Stimulated activated naive CD8-positive, alpha-beta T cell treated with anti-CD3 and anti-CD28 coated beads, Interleukin-15, Interleukin-2, amounts not matched to agents 100 U/mL and 50 U/mL, for 24 hours (primary cell): ENCODE results near the gene CDH26.

Experiments
- ATAC-seq: fragments of 150-1000 bp; cut with Tn5 transposase; one replicate; pipeline ENCODE4 v1.10.0; 2021
- DNase-seq: peaks from one replicate; pipeline ENCODE4 v3.0.0; 2021

Gene CDH26

DNA sequence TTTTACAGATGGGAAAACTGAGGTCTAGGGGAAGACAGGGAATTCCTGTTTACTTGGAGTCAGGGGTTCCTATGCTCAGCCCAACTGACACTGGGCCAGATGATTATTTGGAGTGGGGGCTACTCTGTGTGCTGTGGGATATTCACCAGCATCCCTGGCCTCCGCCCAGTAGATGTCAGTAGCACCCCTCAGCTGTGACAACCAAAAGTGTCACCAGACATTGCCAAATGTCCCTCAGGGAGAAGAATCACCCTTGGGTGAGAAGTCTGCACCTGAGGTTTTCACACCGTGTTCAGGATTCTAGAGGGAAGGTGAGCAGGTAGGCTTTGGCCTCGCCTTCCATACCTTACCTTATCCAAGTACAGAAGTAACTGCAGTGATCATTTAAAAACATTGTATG lies 27.6 kb downstream of the CDH26 start:
- DNase-seq (no peak), ATAC-seq (no peak)

DNA sequence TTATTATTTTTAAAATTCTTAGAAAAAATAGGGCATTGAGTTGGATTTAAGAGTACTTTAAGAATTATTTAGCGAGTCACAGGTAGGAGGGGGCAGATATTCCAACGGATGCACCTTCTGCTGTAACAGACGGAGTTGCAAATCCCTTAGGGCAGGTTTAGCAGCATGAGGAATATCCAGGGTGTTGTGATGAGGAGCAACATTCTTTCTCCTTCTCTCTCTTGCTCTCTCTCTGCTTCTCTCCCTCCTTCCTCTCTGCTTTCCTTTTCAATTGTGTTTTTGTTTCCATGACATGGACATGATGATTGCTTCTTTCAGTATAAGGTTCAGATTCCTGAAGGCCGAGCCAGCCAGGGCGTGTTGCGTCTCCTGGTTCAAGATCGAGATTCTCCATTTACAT lies 28.9 kb downstream of the CDH26 start:
- ATAC-seq (no peak), DNase-seq (no peak)

DNA sequence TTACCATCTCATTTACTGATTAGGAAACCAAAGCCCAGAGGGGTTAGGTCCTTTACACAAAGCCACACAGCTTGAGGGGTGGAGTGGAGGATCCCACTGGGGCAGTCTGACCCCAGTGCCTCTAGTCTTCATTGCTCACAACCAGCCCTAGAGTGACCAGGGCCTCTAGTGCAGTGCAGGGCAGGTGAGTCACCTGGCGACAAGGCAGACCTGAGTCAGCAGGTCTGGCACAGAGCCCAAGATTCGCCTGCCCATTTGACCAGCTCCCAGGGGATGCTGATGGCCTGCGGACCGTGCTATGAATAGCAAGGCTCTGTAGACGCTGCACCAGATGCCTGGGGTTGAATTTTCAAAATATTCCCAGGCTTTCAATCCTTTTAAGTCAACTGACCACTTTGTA lies 29.9 kb downstream of the CDH26 start:
- ATAC-seq (no peak), DNase-seq (no peak)

DNA sequence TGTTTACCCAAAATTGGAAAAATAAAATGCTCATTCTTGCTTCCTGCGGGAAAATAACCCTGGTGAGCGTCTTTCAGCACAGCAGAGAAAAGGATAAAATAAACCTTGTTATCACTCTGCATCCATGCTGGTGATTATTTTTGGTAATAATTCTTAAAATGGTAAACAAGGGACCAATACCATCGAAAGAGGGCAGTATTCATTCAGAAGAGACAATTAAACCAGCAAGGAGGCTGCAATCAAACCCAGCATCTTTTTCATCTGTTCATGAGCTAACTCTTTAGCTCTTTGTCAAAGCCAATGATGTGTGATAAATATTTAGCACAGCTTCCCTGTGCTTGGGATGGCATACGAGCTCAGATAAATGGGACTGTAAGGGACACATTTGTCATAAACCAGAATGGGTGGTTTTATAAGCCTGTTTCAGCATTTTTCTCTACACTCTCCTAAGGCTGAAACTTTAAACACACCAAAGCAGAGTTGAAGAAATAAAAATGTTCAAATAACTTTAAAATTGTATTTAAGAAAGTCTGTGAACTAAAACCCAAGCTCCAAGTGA lies 34.4 kb downstream of the CDH26 start:
- DNase-seq, result no peak
- no peak for ATAC-seq

DNA sequence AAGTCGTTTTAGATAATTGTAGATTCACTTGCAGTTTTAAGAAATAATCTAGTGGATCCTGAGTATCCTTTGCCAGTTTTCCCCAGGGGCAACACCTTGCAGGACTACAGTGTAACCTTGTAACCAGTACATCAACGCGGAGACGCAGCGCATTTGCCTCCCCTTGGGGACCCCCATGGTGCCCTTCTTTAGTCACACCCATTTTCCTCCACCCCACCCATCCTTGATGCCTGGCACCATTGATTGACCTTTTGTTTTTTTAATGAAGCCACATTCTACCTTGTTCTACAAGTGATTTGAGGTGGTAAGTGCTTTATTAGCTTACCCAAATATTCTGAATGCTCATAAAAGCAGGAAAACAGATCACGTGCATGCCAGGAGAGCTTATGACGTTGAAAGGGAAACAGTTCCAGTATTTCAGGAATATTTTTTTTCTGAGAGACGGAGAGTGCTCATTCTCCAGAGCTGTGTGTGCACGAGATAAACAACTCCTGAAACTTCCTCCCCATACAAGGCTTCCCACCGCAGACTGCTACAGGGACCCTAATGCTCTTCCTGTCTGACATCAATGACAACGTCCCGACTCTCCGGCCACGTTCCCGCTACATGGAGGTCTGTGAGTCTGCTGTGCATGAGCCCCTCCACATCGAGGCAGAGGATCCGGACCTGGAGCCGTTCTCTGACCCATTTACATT lies 35.7 kb downstream of the CDH26 start:
- no peak for ATAC-seq
- no peak for DNase-seq

DNA sequence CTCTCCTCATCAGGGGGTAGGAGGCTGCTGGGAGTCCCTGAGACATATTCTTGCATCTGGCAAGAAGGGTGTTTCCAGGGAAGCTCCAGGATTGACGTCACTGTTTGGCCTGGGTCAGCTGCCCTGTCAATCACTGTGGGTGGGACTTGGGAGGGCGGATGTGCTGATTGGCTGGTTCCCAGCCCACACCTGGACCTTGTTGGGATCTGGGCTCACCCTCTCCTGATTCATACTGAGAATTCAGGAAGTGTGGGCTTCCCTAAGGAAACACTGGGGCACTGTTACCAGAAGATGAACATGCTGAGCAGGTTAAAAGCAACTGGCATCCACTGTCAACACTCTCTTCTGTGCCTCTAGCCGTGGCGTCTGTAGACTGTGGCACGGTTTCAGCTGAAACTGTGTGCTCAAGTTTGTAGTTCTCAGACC lies 36.5 kb downstream of the CDH26 start:
- DNase-seq (no peak), ATAC-seq (no peak)

DNA sequence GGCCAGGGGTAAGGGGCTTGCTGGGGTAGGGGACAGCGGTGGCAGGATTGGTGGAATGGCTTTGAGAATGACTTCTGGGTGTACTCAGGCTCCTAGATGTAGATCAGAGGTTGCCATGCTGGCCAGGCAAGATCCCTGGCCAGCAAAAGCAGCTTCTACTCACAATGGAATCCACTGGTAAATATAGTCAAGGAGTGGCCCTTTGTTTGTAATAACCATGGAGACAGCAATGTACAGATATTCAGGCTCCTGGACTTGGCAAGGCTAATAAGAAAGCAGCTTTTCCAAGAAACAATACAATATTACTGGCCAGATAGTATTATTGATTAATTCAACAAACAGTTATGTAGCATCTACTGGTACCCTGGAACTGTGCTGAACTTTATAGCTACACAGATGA lies 37.9 kb downstream of the CDH26 start:
- DNase-seq (no peak), ATAC-seq (no peak)

DNA sequence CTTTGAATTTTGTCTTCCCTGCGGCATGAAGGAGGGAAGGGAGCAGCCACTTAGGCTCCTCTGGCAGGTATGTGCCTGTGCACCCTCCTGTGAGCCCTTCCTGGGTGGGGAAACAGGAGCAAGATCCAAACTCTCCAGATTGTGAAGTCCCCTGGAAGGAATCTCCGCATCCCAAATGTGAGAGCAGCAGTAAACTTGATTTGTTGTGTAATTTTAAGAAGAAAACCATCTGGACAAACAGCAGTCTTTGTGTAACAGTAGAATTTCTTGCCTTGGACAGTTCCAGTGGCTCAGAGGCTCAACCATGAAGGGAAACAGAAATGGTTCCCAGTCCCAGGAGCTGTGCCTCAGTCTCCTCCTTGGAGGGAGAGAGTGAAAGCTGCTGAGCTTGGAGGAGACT lies 39.7 kb downstream of the CDH26 start:
- ATAC-seq (no peak), DNase-seq (no peak)

DNA sequence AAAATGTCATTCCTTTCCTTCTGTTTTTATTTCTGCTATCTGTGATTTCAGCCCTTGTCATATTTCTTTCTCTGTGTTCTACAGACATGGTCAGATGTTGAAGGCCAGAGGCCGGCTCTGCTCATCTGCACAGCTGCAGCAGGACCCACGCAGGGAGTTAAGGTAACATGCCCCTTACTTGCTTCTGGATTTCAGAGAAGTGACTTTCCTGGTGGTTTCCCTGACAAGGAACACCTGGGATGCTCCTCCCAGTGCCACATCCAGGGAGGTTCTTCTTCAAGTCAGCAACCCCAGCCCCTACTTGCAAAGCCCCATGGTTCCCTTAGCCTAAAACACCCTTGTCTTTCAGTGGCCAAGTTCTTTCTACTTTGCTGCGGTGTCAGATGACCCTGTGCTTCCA lies 41.3 kb downstream of the CDH26 start:
- no peak for DNase-seq
- no peak for ATAC-seq

DNA sequence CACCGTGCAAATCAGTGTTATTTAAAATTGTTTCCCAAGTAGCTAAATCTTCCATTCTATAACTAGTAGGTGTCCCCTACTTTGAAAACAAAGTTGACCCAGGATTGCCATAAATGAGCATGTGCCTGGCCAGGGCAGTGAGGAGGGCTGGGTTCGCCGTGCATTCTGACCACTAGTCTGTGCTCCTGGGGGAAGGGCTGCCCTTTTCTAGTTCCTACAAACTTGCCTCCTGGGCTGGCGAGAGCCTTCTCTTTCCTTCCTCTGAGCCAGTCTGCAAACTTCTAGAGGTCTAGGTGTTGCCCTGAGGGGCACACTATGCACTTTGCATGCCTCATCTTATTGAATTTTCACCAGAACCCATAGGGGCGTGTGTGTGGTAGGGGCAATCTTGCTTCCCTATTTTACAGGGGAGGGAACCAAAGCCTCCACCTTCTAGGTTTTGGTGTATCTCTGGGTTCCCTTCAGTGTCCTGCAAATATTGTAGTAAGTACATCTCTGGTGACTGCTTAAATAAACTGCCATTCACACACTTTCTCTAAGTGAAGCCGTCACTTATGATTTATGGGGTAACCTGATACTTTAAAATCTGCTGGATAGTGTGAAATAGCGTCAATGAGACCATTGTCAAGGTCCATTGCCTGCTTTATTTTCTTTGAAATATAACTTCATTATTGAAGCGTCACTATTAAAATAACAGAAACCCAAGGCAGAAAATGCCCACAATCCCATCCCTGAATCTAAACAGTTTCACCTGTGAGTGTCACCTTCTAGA lies 42.2 kb downstream of the CDH26 start:
- DNase-seq (no peak), ATAC-seq (no peak)

DNA sequence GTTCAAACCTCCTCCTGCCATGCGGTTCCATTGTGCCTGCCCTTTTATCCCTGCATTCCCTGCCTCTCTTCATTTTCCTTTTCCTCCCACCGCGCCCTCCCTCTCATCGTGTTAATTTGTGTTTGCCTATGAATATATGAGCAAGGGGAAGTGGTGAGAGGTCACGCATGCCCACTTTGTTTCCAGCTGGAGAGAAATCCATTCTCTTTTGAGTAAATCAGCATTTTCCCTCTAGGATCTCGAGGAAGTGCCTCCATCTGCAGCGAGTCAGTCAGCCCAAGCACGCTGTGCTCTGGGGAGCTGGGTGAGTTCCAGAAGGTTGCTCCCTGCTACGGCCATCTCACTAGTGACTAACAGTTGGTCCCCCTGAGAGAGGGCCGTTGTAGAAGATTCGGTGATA lies 42.9 kb downstream of the CDH26 start:
- DNase-seq, result no peak
- ATAC-seq, result no peak

DNA sequence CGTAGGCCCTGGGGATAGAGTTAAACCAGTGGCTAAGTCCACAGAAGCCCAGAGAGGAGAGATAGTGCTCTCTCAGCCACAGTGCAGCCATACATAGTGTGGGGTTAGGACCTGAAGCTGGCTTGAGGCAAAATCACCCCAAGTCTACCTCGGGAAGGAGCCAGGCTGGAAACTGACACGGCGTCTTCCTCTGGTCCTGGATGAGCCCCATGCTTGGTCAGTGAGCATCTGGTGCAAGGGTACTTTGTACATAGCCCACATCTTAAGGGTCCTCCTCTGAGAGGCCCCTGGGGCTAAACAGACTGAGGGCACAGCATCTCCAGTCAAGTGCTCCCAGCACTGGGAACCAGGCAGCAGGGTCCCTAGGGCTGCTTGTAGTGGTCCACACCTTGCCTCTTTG lies 45.6 kb downstream of the CDH26 start:
- no peak for ATAC-seq
- no peak for DNase-seq

DNA sequence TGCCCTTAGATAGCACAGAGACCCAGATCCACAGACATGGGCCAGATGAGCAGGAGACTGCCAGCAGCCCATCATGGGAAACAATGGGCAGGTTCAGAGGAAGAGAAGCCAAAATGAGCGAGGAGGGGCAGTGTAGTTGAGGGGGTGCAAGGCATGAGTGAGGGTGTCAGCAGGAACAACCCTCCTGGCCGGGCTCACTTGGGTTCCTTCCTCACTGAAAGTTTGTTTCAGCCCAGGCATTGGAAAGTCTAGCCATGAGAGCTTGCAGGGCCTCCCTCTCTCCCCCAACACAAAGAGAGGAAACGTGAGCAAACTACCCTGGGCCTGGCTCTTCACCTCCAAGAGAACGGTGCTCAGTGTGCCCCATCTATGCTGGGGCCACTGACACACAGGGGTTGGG lies 48.0 kb downstream of the CDH26 start:
- DNase-seq (no peak), ATAC-seq (no peak)

DNA sequence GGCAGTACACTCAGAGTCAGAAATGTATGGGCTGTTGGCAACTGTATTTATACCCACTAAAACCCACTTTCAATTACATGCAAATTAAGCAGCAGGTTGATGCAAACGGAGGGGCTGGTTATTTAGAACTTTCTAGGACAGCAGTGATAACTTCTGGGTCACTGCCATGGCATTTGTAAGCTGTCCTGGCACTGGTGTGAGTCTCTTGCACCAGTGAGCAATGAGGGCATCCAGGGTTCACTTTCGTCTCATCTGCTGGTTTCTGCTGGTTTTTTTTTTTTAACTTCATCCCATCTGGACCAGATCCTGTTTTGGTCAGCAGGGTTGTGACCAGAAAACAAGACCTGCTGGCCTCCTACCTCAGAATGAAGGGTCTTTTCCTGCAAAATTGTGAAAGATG lies 49.2 kb downstream of the CDH26 start:
- ATAC-seq, result no peak

DNA sequence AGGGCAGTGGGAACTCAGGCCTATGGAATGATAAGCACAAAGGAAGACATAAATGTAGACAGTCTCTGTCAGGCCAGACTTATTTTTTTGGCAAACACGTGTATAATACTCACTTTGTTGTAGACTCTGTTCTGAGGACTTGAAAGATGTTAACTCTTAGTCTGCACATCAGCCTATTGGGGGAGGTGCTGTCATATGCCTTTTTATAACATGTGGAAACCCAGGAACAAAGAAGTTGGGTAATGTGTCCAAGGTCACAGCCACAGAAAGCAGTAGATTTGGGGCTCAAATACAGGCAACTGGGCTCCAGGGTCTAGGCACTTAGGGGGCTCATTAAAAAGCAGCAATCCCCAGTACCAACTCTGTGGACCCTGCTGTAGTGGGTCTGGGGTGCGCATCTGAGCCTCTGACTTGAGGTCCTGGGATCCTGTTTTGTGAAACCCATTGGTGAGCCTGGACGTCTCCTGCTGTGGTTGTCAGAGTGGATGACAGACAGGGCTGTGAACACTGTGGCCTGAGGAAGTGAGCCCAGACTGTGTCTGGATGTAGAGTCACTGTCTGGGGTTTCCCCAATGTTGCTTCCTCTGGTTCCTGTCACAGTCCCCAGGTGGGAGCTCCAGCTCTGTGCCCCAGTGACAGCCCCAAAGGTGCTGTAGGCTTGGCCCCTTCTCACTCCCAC lies 50.0 kb downstream of the CDH26 start:
- DNase-seq, result no peak
- ATAC-seq, result peak; percentile 45

More for the DNA sequence above, 49.2 kb downstream of the CDH26 start:
- no peak for DNase-seq

DNA sequence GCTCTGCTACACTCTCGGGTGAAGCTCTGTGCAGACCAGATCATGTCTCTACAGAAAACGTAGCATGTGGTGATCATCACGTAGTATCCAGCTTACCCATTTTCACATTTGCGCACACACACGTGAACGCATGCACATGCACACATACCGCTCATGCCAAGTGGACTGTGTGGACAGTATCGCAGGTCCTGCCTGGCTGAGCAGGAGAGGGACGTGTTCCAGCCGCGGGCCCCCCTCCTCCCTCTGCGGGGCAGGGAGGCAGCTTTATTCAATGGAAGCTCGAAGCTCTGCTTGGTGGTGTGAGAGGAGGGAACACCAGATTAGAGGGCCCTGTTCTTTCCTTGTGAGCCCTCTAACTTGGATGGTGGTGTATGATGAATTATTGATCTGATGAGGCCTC lies 51.1 kb downstream of the CDH26 start:
- no peak for DNase-seq
- ATAC-seq, result no peak

DNA sequence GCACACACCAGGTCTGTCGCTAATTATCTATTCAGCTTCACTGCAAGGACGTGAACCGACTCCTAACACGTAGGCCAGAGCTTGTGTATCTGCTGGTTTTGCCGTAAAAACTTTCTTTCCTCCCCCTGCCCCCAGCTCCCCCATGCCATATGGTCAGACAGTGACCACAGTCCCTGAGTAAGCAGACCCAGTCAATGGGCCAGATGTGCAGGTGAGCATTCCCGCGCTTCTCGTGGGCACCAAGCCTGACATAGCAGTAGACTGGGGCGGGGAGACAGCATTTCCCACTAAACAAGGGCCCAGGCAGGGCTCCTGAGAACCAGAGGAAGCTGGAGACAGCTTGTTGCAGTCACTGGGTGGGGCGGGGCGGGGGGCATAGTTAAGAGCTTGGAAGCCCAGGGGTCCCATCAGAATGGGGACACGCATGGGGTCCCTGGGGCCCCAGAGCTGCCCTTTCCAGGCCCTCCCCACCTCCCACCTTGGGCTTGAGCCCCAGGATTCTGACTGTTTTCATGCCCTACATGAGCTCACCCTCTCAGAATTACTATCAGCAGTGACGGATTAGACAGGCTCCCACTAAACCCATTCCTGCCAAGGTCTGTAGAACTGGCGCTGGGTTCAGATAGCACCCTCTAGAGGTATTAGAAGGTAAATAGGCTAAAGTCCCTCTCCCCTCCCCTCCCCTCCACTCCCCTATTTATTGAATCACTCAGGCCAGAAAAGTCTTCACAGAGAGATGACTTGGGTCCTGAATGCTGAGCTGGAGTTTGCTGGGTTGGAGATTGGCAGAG lies 51.8 kb downstream of the CDH26 start:
- DNase-seq (no peak), ATAC-seq (no peak)

DNA sequence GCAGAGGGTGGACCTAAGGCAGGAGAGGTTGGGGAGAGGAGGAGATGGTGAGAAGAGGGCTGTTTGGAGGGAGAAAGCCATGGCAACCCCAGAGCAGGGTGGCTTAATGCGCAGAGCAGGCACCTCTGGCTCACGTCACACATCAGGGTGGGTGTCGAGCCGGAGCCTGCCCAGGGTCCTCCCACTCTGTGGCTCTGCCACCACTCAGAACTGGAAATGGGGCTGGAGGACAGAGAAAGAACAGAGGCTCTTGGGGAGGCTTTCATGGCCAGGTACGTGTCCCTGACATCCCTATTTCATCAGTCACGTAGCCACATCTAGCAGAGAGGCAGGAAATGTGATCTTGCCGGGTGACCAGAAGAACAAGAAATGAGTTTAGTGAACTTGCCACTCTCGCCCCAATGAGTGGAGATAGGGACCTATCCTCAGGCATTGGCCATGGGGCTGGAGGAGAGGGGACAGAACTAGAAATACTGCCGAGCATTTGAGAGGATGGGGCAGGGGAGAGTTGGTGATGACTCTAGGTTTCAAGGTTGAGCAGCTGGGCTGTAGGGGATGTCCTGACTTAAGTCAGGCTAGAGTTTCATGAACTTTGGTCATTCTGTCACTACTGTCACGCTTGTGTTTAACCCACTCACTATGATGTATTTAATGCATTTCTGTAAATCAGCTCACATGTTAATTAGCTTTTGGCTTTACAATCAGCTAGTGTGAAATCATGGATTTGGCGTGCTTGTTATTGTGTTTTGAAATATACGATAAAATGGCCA lies 52.7 kb downstream of the CDH26 start:
- no peak for DNase-seq

DNA sequence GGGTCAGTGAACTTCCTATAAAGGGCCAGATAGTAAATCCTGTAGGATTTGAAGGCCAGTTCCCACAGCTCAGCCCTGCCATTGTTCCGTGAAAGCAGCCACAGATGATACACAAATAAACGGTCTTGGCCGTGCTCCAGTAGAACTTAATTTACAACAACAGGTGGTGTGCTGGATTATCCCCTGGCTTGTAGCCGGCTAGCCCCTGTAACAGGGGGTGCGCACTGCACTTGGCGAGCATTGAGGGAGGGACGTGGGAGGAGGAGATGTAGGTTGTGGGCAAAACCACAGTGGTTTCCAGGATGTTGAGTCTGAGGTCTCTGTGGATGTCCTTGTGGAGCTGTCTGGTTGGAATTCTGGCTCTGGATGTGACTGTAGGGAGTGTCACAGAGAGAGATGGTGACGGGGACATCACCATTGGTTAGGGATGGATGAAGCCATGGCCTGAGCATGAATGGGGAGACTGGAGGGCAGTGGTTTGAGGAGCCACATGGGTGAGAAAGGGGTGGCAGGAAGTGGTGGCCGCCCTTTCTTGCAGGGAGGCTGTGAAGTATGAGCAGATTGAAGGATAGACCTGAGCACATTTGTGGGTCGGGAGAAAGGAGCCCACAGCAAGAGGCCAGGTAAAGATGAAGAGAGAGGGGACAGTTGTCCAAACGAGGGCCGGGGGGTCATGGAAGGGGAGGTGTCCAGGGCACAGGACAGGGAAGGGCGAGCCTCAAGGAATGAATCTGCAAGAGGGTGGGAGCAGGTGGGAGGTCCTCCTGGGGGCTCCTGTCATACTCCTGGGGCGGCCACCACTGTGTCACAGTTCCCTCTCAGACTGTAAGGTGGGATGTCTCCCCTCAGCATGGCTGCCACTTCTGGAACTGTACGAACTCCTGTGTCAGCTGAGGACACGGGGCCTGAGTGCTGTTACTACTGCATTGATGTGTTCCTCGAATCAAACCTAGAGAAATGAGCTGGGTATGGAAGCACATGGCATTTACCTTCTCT lies 53.6 kb downstream of the CDH26 start:
- peak; percentile 42 for ATAC-seq
- DNase-seq, result peak; percentile 13

More for the DNA sequence above, 52.7 kb downstream of the CDH26 start:
- ATAC-seq, result no peak
